GM12878 (cell line): Measurements from ENCODE around the gene IER5L. TPM values are rescaled to one million over a fixed set of nuclear protein-coding genes. Genes with fewer than 3 reads are reported as not detected.

ENCODE experiments used
- ATAC-seq: fragments of 200-7000 bp; cut with Tn5 transposase; 3 replicates; pipeline ENCODE4 v1.9.1; 2020; ENCODE audit warnings: mild to moderate bottlenecking, moderate library complexity
- BruUV-seq: library from RNA; stranded (reverse); fragments of 400-500 nt; replicated peaks from 2 replicates; lab custom pipeline; 2021; lab: Mats Ljungman, UMichigan
- CTCF ChIA-PET: fragments of 300-600 bp; sonication (Branson Sonifier 250); formaldehyde crosslinking; extraction: SDS; loops from one replicate; lab custom pipeline; 2021; ENCODE audit warnings: inconsistent platforms; lab: Yijun Ruan, JAX
- POLR2A ChIA-PET: fragments of 350-600 bp; formaldehyde crosslinking; extraction: SDS; loops from one replicate; lab custom pipeline; 2021; ENCODE audit warnings: inconsistent platforms; lab: Charles Lee
- RAD21 ChIA-PET: fragments of 300-600 bp; sonication (Branson Sonifier 250); formaldehyde crosslinking; loops from one replicate; lab custom pipeline; 2023; ENCODE audit warnings: antibody characterized with exemption; ENCODE audit not compliant: unreplicated experiment; lab: Charles Lee
- SMC1A ChIA-PET: fragments of 300-600 bp; sonication (Branson Sonifier 250); formaldehyde crosslinking; loops from one replicate; lab custom pipeline; 2023; ENCODE audit not compliant: unreplicated experiment, uncharacterized antibody; lab: Charles Lee
- DNase-seq: peaks from one replicate; pipeline ENCODE4 v3.0.0-alpha.2; 2011; ENCODE audit warnings: low read depth, low spot score
- FAIRE-seq: peaks from 3 replicates; lab custom pipeline; 2011; peaks lifted over from hg19 to GRCh38; lab: Jason Lieb, UNC
- H2AFZ ChIP-seq: 2 replicates; pipeline ENCODE4 v1.6.0; 2011; ENCODE audit warnings: low read depth, low read length, control low read depth; ENCODE audit not compliant: control insufficient read depth
- H3K27ac ChIP-seq: 2 replicates; pipeline ENCODE4 v1.5.1; 2011; ENCODE audit warnings: control low read depth; ENCODE audit not compliant: control insufficient read depth, insufficient read depth
- H3K27me3 ChIP-seq, 2 experiments: replicated peaks in 1 of 2; 2 replicates each; pipeline versions ENCODE4 v1.6.0 to v1.6.1; 2011; ENCODE audit warnings: low read length in 1 of 2; ENCODE audit not compliant: control insufficient read depth in 2 of 2, insufficient read depth in 2 of 2
- H3K36me3 ChIP-seq, 2 experiments: 2 replicates each; pipeline ENCODE4 v1.5.1; 2011; ENCODE audit warnings: low read length in 1 of 2; ENCODE audit not compliant: control insufficient read depth in 2 of 2, insufficient read depth in 2 of 2
- H3K4me1 ChIP-seq: 2 replicates; pipeline ENCODE4 v1.6.1; 2011; ENCODE audit warnings: mild to moderate bottlenecking, low read length, moderate library complexity, mixed read lengths; ENCODE audit not compliant: control insufficient read depth, insufficient read depth
- H3K4me2 ChIP-seq: 2 replicates; pipeline ENCODE4 v1.6.0; 2011; ENCODE audit warnings: control low read depth; ENCODE audit not compliant: control insufficient read depth, insufficient read depth
- H3K4me3 ChIP-seq: fragments of 200-600 bp; sonication (generic); 2 replicates; pipeline ENCODE4 v1.5.1; 2016
- H3K79me2 ChIP-seq: 2 replicates; pipeline ENCODE4 v1.6.0; 2011; ENCODE audit warnings: low read length; ENCODE audit not compliant: control insufficient read depth, insufficient read depth
- H3K9ac ChIP-seq: 2 replicates; pipeline ENCODE4 v1.8.0; 2011; ENCODE audit warnings: low read length, control low read depth, mixed read lengths; ENCODE audit not compliant: control insufficient read depth, insufficient read depth
- H3K9me3 ChIP-seq: replicated peaks from 3 replicates; pipeline ENCODE4 v1.5.1; 2011; ENCODE audit warnings: mild to moderate bottlenecking, low read length; ENCODE audit not compliant: control insufficient read depth, insufficient read depth
- H4K20me1 ChIP-seq: 2 replicates; pipeline ENCODE4 v1.6.0; 2011; ENCODE audit not compliant: control insufficient read depth, insufficient read depth
- ATF7 ChIP-seq: fragments of 450-650 bp; IDR thresholded peaks from 2 replicates; pipeline ENCODE4 v1.6.1; 2016; ENCODE audit warnings: low read depth, mild to moderate bottlenecking
- BRCA1 ChIP-seq: IDR thresholded peaks from 2 replicates; pipeline ENCODE4 v1.6.1; 2011; ENCODE audit warnings: low read depth, low read length, improper control_type of control experiment
- CHD4 ChIP-seq: fragments of 200-600 bp; sonication (generic); IDR thresholded peaks from 2 replicates; pipeline ENCODE4 v1.6.1; 2016; ENCODE audit warnings: mild to moderate bottlenecking
- EGR1 ChIP-seq, 2 experiments: IDR thresholded peaks; 1 replicate in 1 of 2; 2 replicates in 1 of 2; pipeline ENCODE4 v1.6.1; 2011 to 2012; ENCODE audit warnings: low read depth in 2 of 2, low read length in 2 of 2, borderline replicate concordance in 1 of 2, mild to moderate bottlenecking in 1 of 2, moderate library complexity in 1 of 2
- ETV6 ChIP-seq, 2 experiments: fragments of 450-650 bp in 1 of 2; IDR thresholded peaks in 1 of 2; conservative IDR thresholded peaks in 1 of 2; 2 replicates each; pipeline ENCODE4 v1.6.1; 2014; ENCODE audit warnings: antibody characterized with exemption in 1 of 2, borderline replicate concordance in 1 of 2, low read depth in 1 of 2, mild to moderate bottlenecking in 1 of 2, moderate library complexity in 1 of 2
- FOXK2 ChIP-seq: fragments of 450-650 bp; IDR thresholded peaks from 2 replicates; pipeline ENCODE4 v1.6.1; 2017; ENCODE audit warnings: mild to moderate bottlenecking, moderate library complexity
- IRF5 ChIP-seq: fragments of 450-650 bp; IDR thresholded peaks from 2 replicates; pipeline ENCODE4 v1.6.1; 2017; ENCODE audit warnings: borderline replicate concordance
- KLF5 ChIP-seq: fragments of 450-650 bp; IDR thresholded peaks from 2 replicates; pipeline ENCODE4 v1.6.1; 2014; ENCODE audit warnings: mild to moderate bottlenecking; ENCODE audit not compliant: partially characterized antibody
- NFYA ChIP-seq: IDR thresholded peaks from 2 replicates; pipeline ENCODE4 v1.6.1; 2011; ENCODE audit warnings: low read depth, mild to moderate bottlenecking, low read length, improper control_type of control experiment, borderline replicate concordance
- NR2C2 ChIP-seq: IDR thresholded peaks from 2 replicates; pipeline ENCODE4 v1.6.1; 2011; ENCODE audit warnings: borderline replicate concordance, low read depth; ENCODE audit not compliant: control insufficient read depth, insufficient read length
- PML ChIP-seq: IDR thresholded peaks from 2 replicates; pipeline ENCODE4 v1.6.1; 2012; ENCODE audit warnings: low read length, inconsistent platforms
- RCOR1 ChIP-seq: conservative IDR thresholded peaks from 2 replicates; pipeline ENCODE4 v1.6.1; 2012; ENCODE audit warnings: low read depth, low read length, improper control_type of control experiment
- TAF1 ChIP-seq: IDR thresholded peaks from 2 replicates; pipeline ENCODE4 v1.6.1; 2011; ENCODE audit warnings: mild to moderate bottlenecking, low read depth, low read length, borderline replicate concordance
- whole genome bisulfite sequencing: methylation state at CpG from one replicate; pipeline ENCODE4 v1.1.6; 2016; ENCODE audit warnings: low lambda C conversion rate; ENCODE audit not compliant: insufficient replicate concordance, insufficient coverage; ENCODE audit errors: missing lambda C conversion rate; 5-methylcytosine and 5-hydroxymethylcytosine counted together
- in situ Hi-C: fragments of 300-500 bp; cut with MboI; formaldehyde crosslinking; loops from 9 replicates; pipeline ENCODE4 v1.14.3; 2018; ENCODE audit warnings: mixed read lengths
- intact Hi-C: fragments of 100-400 bp; cut with micrococcal nuclease; formaldehyde crosslinking; loops from one replicate; pipeline ENCODE4 v1.14.2; 2022; ENCODE audit not compliant: unreplicated experiment
- polyA plus RNA-seq, 11 experiments: library from polyadenylated mRNA; depleted of rRNA in 4 of 11; unstranded in 6 of 11; stranded (reverse) in 5 of 11; fragments of >200 nt; fragmentation: Nextera tagmentation in 4 of 11; fragmentation: Illumina TruSeq in 1 of 11; extraction: Ambion mirVana in 4 of 11; extraction: Trizol in 1 of 11; gene quantifications; 1 replicate in 1 of 11; 2 replicates in 10 of 11; pipeline versions ENCODE4 v1.2.1 to v1.2.3, GENCODE V29; 2011 to 2016; ENCODE audit warnings: inconsistent platforms in 2 of 11, missing spikeins in 2 of 11, low read depth in 1 of 11
- total RNA-seq, 4 experiments: library from RNA; depleted of rRNA in 3 of 4; stranded (reverse); fragments of >200 nt in 3 of 4; fragmentation: Illumina TruSeq in 1 of 4; extraction: Trizol in 1 of 4; gene quantifications; 2 replicates each; pipeline versions ENCODE4 v1.2.1 to v1.2.3, GENCODE V29; 2013 to 2021
- TF ChIP-seq, protein P1 (sequence below): IDR thresholded peaks from 2 replicates; pipeline ENCODE4 v1.6.1; 2012; ENCODE audit warnings: low read depth, low read length, improper control_type of control experiment
- TF ChIP-seq, protein P2 (sequence below): IDR thresholded peaks from 2 replicates; pipeline ENCODE4 v1.6.1; 2012; ENCODE audit warnings: low read depth, low read length, improper control_type of control experiment

Gene IER5L
- total and polyA plus RNA-seq, 10 of the 15 experiments (the other 5 are each of a cell fraction or from before 2014, with no cell fraction given): 0.04 to 1.4 (median 0.17) TPM

DNA sequence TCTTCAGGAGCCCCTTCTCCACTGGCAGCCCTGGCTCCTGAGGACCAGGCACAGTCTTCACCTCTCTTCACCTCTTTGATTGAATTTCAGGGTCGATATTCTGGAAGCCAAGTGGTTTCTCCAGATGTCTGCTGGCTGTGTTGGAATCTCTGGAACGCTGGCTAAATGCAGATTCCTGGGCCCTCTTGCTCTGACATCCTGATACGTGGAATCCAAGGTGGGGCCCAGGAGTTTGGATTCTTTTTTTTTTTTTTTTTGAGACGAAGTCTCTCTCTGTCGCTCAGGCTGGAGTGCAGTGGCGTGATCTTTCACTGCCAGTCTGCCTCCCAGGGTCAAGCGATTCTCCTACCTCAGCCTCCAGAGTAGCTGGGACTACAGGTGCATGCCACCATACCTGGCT, 26.8 kb upstream of the IER5L start:
- SMC1A ChIA-PET: no interaction called here
- DNase-seq (no peak), FAIRE-seq (no peak), ATAC-seq (no peak)
- POLR2A ChIA-PET: interaction anchor here (0.7 kb wide), 1 partner anchor 585 kb away, joined by 3 read pairs; no protein-coding TSS in a partner anchor
- H3K9ac ChIP-seq: no peak overlapping the region
- no peaks in the 10 kb centered on the region for H3K9me3 ChIP-seq
- WGBS: 71% methylated on average over 6 of the region's 7 CpGs
- H3K27me3 ChIP-seq: no peaks in the 10 kb centered on the region
- TF ChIP-seq KLF5 (no peak), PML (no peak), NR2C2 (no peak), BRCA1 (no peak), ATF7 (no peak), ETV6 (conservative IDR thresholded peaks at IDR 0.05 in 1 of 2, IDR thresholded peaks at IDR 0.05 in 1 of 2; ENCODE audit: borderline replicate concordance in 1 of 2, low read depth in 1 of 2) (no peak), IRF5 (no peak), EGR1 (IDR thresholded peaks at IDR 0.05; ENCODE audit: borderline replicate concordance in 1 of 2, low read depth in 2 of 2, low read length in 2 of 2) (no peak), TAF1 (no peak), NFYA (no peak), FOXK2 (no peak), CHD4 (no peak), RCOR1 (no peak)
- TF ChIP-seq, protein P1, sequence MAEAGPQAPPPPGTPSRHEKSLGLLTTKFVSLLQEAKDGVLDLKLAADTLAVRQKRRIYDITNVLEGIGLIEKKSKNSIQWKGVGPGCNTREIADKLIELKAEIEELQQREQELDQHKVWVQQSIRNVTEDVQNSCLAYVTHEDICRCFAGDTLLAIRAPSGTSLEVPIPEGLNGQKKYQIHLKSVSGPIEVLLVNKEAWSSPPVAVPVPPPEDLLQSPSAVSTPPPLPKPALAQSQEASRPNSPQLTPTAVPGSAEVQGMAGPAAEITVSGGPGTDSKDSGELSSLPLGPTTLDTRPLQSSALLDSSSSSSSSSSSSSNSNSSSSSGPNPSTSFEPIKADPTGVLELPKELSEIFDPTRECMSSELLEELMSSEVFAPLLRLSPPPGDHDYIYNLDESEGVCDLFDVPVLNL: no peak
- TF ChIP-seq, protein P2, sequence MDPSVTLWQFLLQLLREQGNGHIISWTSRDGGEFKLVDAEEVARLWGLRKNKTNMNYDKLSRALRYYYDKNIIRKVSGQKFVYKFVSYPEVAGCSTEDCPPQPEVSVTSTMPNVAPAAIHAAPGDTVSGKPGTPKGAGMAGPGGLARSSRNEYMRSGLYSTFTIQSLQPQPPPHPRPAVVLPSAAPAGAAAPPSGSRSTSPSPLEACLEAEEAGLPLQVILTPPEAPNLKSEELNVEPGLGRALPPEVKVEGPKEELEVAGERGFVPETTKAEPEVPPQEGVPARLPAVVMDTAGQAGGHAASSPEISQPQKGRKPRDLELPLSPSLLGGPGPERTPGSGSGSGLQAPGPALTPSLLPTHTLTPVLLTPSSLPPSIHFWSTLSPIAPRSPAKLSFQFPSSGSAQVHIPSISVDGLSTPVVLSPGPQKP: no peak
- no peak overlapping the region for H3K4me2 ChIP-seq
- no peak overlapping the region for H2AFZ ChIP-seq
- intact Hi-C loops: no loop called here
- BruUV-seq: no TSS peak
- no peaks in the 10 kb centered on the region for H4K20me1 ChIP-seq
- in situ Hi-C loops: no loop called here
- no peak overlapping the region for H3K4me3 ChIP-seq
- RAD21 ChIA-PET: no interaction called here
- no peaks in the 10 kb centered on the region for H3K4me1 ChIP-seq
- H3K27ac ChIP-seq: no peak overlapping the region
- H3K79me2 ChIP-seq: no peaks in the 10 kb centered on the region
- CTCF ChIA-PET: no interaction called here
- H3K36me3 ChIP-seq: no peaks in the 10 kb centered on the region
